Measurements from ENCODE around the gene MACROD2.
"Not testable (repeated sequence)": the region's sequence is repeated elsewhere in the genome, so short reads cannot be mapped to it uniquely, and the experiment has no call there.

MACROD2 gene

GRCh38 chr20:15965165-15965564 lies 1969.8 kb downstream of the MACROD2 start:
- H3K4me1 ChIP-seq (ENCODE audit: insufficient read depth, insufficient read length) = no peaks in the 10 kb centered on the region
- TF ChIP-seq ZNF274 (IDR thresholded peaks at IDR 0.05; ENCODE audit: low read depth, low read length) (no peak), SUZ12 (IDR thresholded peaks at IDR 0.05; ENCODE audit: extremely low read depth, insufficient read depth, insufficient read length) (no peak), YY1 (IDR thresholded peaks at IDR 0.05; ENCODE audit: insufficient read depth, insufficient read length) (no peak)
- peaks cover 3% of the 10 kb centered on the region; the same call in 1 of the 2 replicates for H3K9me3 ChIP-seq (ENCODE audit: insufficient read depth, low read length)
- H3K36me3 ChIP-seq (ENCODE audit: insufficient read depth, insufficient read length, low read length) = no peaks in the 10 kb centered on the region
- no peaks in the 10 kb centered on the region for H3K27me3 ChIP-seq (ENCODE audit: insufficient read depth, insufficient read length)
- no peak overlapping the region for H3K4me3 ChIP-seq (ENCODE audit: insufficient read length, low read depth)
- no peak for DNase-seq (ENCODE audit: low read depth, low spot score)
- H3K9ac ChIP-seq (ENCODE audit: insufficient read length, low read depth) = no peak overlapping the region

- Histone ChIP-seq H3K9me3 (ENCODE audit: insufficient read depth, low read length) (peaks cover 3% of the 10 kb centered on the region; the same call in 1 of the 2 replicates), H3K36me3 (ENCODE audit: insufficient read depth, insufficient read length, low read length) (no peaks in the 10 kb centered on the region), H3K4me3 (ENCODE audit: insufficient read length, low read depth) (no peak overlapping the region), H3K9ac (ENCODE audit: insufficient read length, low read depth) (no peak overlapping the region), H3K27me3 (ENCODE audit: insufficient read depth, insufficient read length) (no peaks in the 10 kb centered on the region), H3K4me1 (ENCODE audit: insufficient read depth, insufficient read length) (no peaks in the 10 kb centered on the region)
- TF ChIP-seq ZNF274 (IDR thresholded peaks at IDR 0.05; ENCODE audit: low read depth, low read length) = no peak
- no peak for TF ChIP-seq SUZ12 (IDR thresholded peaks at IDR 0.05; ENCODE audit: extremely low read depth, insufficient read depth, insufficient read length)
- no peak for DNase-seq (ENCODE audit: low read depth, low spot score)
Observed at GRCh38 chr20:15967334-15967733, 1972.0 kb downstream of the MACROD2 start.

- Histone ChIP-seq H3K4me1 (ENCODE audit: insufficient read depth, insufficient read length) (no peaks in the 10 kb centered on the region), H3K4me3 (ENCODE audit: insufficient read length, low read depth) (no peak overlapping the region), H3K27me3 (ENCODE audit: insufficient read depth, insufficient read length) (no peaks in the 10 kb centered on the region), H3K9me3 (ENCODE audit: insufficient read depth, low read length) (no peaks in the 10 kb centered on the region), H3K9ac (ENCODE audit: insufficient read length, low read depth) (no peak overlapping the region), H3K36me3 (ENCODE audit: insufficient read depth, insufficient read length, low read length) (no peaks in the 10 kb centered on the region)
- TF ChIP-seq YY1 (IDR thresholded peaks at IDR 0.05; ENCODE audit: insufficient read depth, insufficient read length) (no peak), SUZ12 (IDR thresholded peaks at IDR 0.05; ENCODE audit: extremely low read depth, insufficient read depth, insufficient read length) (no peak), ZNF274 (IDR thresholded peaks at IDR 0.05; ENCODE audit: low read depth, low read length) (no peak)
- DNase-seq (ENCODE audit: low read depth, low spot score) = peak; percentile 79
Observed at GRCh38 chr20:15976047-15976736, 1980.9 kb downstream of the MACROD2 start.

- H3K9me3 ChIP-seq (ENCODE audit: insufficient read depth, low read length) = no peaks in the 10 kb centered on the region
- no peak for DNase-seq (ENCODE audit: low read depth, low spot score)
- H3K36me3 ChIP-seq (ENCODE audit: insufficient read depth, insufficient read length, low read length) = no peaks in the 10 kb centered on the region
- no peak for TF ChIP-seq YY1 (IDR thresholded peaks at IDR 0.05; ENCODE audit: insufficient read depth, insufficient read length)
- no peak for TF ChIP-seq ZNF274 (IDR thresholded peaks at IDR 0.05; ENCODE audit: low read depth, low read length)
- no peak for TF ChIP-seq SUZ12 (IDR thresholded peaks at IDR 0.05; ENCODE audit: extremely low read depth, insufficient read depth, insufficient read length)
- H3K9ac ChIP-seq (ENCODE audit: insufficient read length, low read depth) = no peak overlapping the region
- no peaks in the 10 kb centered on the region for H3K4me1 ChIP-seq (ENCODE audit: insufficient read depth, insufficient read length)
- H3K4me3 ChIP-seq (ENCODE audit: insufficient read length, low read depth) = no peak overlapping the region
- no peaks in the 10 kb centered on the region for H3K27me3 ChIP-seq (ENCODE audit: insufficient read depth, insufficient read length)
Observed at GRCh38 chr20:15977026-15977425, 1981.7 kb downstream of the MACROD2 start.

GRCh38 chr20:15977758-15978157 lies 1982.4 kb downstream of the MACROD2 start:
- no peak for TF ChIP-seq SUZ12 (IDR thresholded peaks at IDR 0.05; ENCODE audit: extremely low read depth, insufficient read depth, insufficient read length)
- Histone ChIP-seq H3K4me1 (ENCODE audit: insufficient read depth, insufficient read length) (no peaks in the 10 kb centered on the region), H3K36me3 (ENCODE audit: insufficient read depth, insufficient read length, low read length) (no peaks in the 10 kb centered on the region), H3K9me3 (ENCODE audit: insufficient read depth, low read length) (no peaks in the 10 kb centered on the region), H3K9ac (ENCODE audit: insufficient read length, low read depth) (no peak overlapping the region), H3K4me3 (ENCODE audit: insufficient read length, low read depth) (no peak overlapping the region), H3K27me3 (ENCODE audit: insufficient read depth, insufficient read length) (no peaks in the 10 kb centered on the region)
- DNase-seq (ENCODE audit: low read depth, low spot score) = no peak

- not testable (repeated sequence) for H3K36me3 ChIP-seq (ENCODE audit: insufficient read depth, insufficient read length, low read length); H3K4me3 ChIP-seq (ENCODE audit: insufficient read length, low read depth); H3K27me3 ChIP-seq (ENCODE audit: insufficient read depth, insufficient read length); H3K4me1 ChIP-seq (ENCODE audit: insufficient read depth, insufficient read length); H3K9ac ChIP-seq (ENCODE audit: insufficient read length, low read depth); H3K9me3 ChIP-seq (ENCODE audit: insufficient read depth, low read length); DNase-seq (ENCODE audit: low read depth, low spot score)
Observed at GRCh38 chr20:15985494-15986368, 1990.4 kb downstream of the MACROD2 start.

GRCh38 chr20:15986690-15987089 lies 1991.4 kb downstream of the MACROD2 start:
- Histone ChIP-seq H3K4me3 (ENCODE audit: insufficient read length, low read depth) (no peak overlapping the region), H3K27me3 (ENCODE audit: insufficient read depth, insufficient read length) (no peaks in the 10 kb centered on the region), H3K9ac (ENCODE audit: insufficient read length, low read depth) (no peak overlapping the region), H3K9me3 (ENCODE audit: insufficient read depth, low read length) (no peaks in the 10 kb centered on the region), H3K4me1 (ENCODE audit: insufficient read depth, insufficient read length) (no peaks in the 10 kb centered on the region), H3K36me3 (ENCODE audit: insufficient read depth, insufficient read length, low read length) (no peaks in the 10 kb centered on the region)
- TF ChIP-seq ZNF274 (IDR thresholded peaks at IDR 0.05; ENCODE audit: low read depth, low read length) = no peak
- no peak for TF ChIP-seq SUZ12 (IDR thresholded peaks at IDR 0.05; ENCODE audit: extremely low read depth, insufficient read depth, insufficient read length)
- no peak for TF ChIP-seq YY1 (IDR thresholded peaks at IDR 0.05; ENCODE audit: insufficient read depth, insufficient read length)
- no peak for DNase-seq (ENCODE audit: low read depth, low spot score)
